CD4-positive, alpha-beta T cell (primary cell): ENCODE data around the gene PDZD4. TPM values are rescaled to one million over a fixed set of nuclear protein-coding genes. Genes with fewer than 3 reads are reported as not detected.

Source experiments
- ATAC-seq: fragments of 200-7000 bp; cut with Tn5 transposase; one replicate; pipeline ENCODE4 v1.10.0; 2022; ENCODE audit warnings: mild to moderate bottlenecking; ENCODE audit not compliant: poor library complexity
- CTCF ChIA-PET: fragments of 350-600 bp; sonication (Branson Sonifier 250); formaldehyde crosslinking; loops from one replicate; lab custom pipeline; 2021; ENCODE audit warnings: antibody characterized with exemption, inconsistent platforms; lab: Charles Lee
- POLR2A ChIA-PET: fragments of 350-600 bp; sonication (Branson Sonifier 250); formaldehyde crosslinking; loops from one replicate; lab custom pipeline; 2021; ENCODE audit warnings: antibody characterized with exemption, inconsistent platforms; lab: Charles Lee
- DNase-seq, 14 experiments: peaks; one replicate each; pipeline ENCODE4 v3.0.0-alpha.2; 2013 to 2020; ENCODE audit warnings: mixed read lengths in 2 of 14
- H3K27ac ChIP-seq, 2 donors: one replicate each; pipeline versions ENCODE4 v1.5.1 to v1.7.0; 2013; ENCODE audit warnings: low read length in 2 of 2, low read depth in 1 of 2, mild to moderate bottlenecking in 1 of 2
- H3K27me3 ChIP-seq, 2 experiments: 1 replicate in 1 of 2; 2 replicates in 1 of 2; pipeline versions ENCODE4 v1.6.1 to v1.7.0; 2013; ENCODE audit warnings: low read length in 2 of 2, control low read depth in 1 of 2, mild to moderate bottlenecking in 1 of 2, moderate library complexity in 1 of 2; ENCODE audit not compliant: insufficient read depth in 2 of 2, control insufficient read depth in 1 of 2
- H3K36me3 ChIP-seq: one replicate; pipeline ENCODE4 v1.6.1; 2013; ENCODE audit warnings: low read length, control low read depth; ENCODE audit not compliant: insufficient read depth
- H3K4me1 ChIP-seq: one replicate; pipeline ENCODE4 v1.6.1; 2013; ENCODE audit warnings: low read length, control low read depth; ENCODE audit not compliant: insufficient read depth
- H3K4me3 ChIP-seq: one replicate; pipeline ENCODE4 v1.5.1; 2013; ENCODE audit warnings: mild to moderate bottlenecking, low read length, moderate library complexity
- H3K9me3 ChIP-seq, 2 experiments: 1 replicate in 1 of 2; 2 replicates in 1 of 2; pipeline versions ENCODE4 v1.6.1 to v1.7.0; 2013; ENCODE audit warnings: low read length in 2 of 2, mild to moderate bottlenecking in 2 of 2, control low read depth in 1 of 2, moderate library complexity in 1 of 2; ENCODE audit not compliant: control insufficient read depth in 1 of 2, insufficient read depth in 1 of 2
- H3K27ac Mint-ChIP-seq: one replicate; pipeline ENCODE4 v1.8.0; 2020; ENCODE audit warnings: mixed read lengths
- H3K27me3 Mint-ChIP-seq: one replicate; pipeline ENCODE4 v1.8.0; 2021; ENCODE audit warnings: mixed read lengths
- H3K36me3 Mint-ChIP-seq: one replicate; pipeline ENCODE4 v1.8.0; 2021; ENCODE audit warnings: low read depth, mixed read lengths
- H3K4me1 Mint-ChIP-seq: one replicate; pipeline ENCODE4 v1.8.0; 2021; ENCODE audit warnings: low read depth, mixed read lengths
- H3K4me3 Mint-ChIP-seq: one replicate; pipeline ENCODE4 v1.8.0; 2020; ENCODE audit warnings: mild to moderate bottlenecking, mixed read lengths
- H3K9me3 Mint-ChIP-seq: one replicate; pipeline ENCODE4 v1.8.0; 2020; ENCODE audit warnings: mixed read lengths
- intact Hi-C, 2 experiments: fragments of 100-400 bp; cut with DNase I in 1 of 2; cut with micrococcal nuclease in 1 of 2; formaldehyde crosslinking; loops; one replicate each; pipeline versions ENCODE4 v1.15.1 to v1.9.0; 2023 to 2025; cut with DNase I, micrococcal nuclease
- total RNA-seq, 174 experiments: library from RNA in 2 of 174; stranded (reverse) in 2 of 174; gene quantifications; one replicate each; pipeline ENCODE4 v1.2.3 and lab custom pipeline; 2021 to 2026
- TF ChIP-seq, protein P1 (sequence below): fragments of 200-600 bp; IDR thresholded peaks from one replicate; pipeline ENCODE4 v1.8.0; 2022; ENCODE audit warnings: antibody characterized with exemption, mild to moderate bottlenecking

Gene PDZD4
- total RNA-seq, 2 experiments from 2014 or later = 24.8 to 26.8 TPM

DNA sequence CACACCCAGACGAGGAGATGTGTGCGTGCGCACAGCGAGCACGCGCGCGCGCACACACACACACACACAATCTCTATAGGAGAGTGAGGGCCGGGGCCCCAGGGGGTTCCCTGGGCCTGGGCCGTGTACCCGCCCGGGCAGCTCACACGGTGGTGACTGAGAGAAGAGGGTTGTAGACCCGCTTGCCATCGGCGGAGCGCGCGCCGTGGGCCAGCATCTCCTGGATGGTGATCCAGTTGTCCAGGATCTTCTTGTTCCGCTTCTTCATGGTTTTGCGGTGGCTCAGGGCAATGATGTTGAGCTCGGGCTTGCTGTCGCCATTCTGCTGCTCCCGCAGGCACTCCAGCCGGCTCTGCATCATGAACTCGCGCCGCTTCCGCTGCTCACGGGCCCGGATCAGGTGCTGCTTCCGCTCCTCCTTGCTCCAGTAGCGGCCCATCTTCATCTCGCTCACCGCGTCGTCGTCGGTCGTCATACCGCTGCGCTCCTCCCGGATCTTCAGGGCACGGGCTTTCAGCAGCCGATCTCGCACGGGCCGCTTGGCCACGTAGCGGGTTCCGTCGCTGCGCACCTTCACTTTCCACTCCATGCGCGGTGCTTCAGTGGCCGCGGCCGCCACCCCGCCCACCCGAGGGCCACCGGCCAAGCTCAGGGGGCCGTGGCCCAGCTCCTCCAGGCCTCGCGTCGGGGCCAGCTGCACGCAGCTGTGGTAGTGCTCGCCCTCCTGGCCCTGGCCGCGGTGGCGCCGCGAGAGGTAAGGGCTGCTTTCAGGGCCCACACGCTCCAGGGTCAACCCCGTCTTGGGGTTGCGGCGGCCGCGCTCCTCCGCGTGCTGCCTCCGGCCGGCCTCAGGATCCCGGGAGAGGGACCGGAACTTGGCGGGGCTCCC, 26.9 kb downstream of the PDZD4 start:
- Histone ChIP-seq H3K4me1 (no peaks in the 10 kb centered on the region), H3K36me3 (peaks cover 2% of the 10 kb centered on the region), H3K9me3 (no peaks in the 10 kb centered on the region), H3K27ac (no peak overlapping the region), H3K27me3 (no peaks in the 10 kb centered on the region), H3K4me3 (no peak overlapping the region)
- Mint-ChIP-seq H3K4me3 (no peak overlapping the region), H3K27ac (no peak overlapping the region), H3K27me3 (no peaks in the 10 kb centered on the region), H3K36me3 (peaks cover 4% of the 10 kb centered on the region), H3K9me3 (no peaks in the 10 kb centered on the region), H3K4me1 (no peaks in the 10 kb centered on the region)
- ChIA-PET CTCF (no interaction called here), POLR2A (interaction anchor here (0.9 kb wide), 1 partner anchor 16 kb away, joined by 3 read pairs; no protein-coding TSS in a partner anchor)
- TF ChIP-seq, protein P1, sequence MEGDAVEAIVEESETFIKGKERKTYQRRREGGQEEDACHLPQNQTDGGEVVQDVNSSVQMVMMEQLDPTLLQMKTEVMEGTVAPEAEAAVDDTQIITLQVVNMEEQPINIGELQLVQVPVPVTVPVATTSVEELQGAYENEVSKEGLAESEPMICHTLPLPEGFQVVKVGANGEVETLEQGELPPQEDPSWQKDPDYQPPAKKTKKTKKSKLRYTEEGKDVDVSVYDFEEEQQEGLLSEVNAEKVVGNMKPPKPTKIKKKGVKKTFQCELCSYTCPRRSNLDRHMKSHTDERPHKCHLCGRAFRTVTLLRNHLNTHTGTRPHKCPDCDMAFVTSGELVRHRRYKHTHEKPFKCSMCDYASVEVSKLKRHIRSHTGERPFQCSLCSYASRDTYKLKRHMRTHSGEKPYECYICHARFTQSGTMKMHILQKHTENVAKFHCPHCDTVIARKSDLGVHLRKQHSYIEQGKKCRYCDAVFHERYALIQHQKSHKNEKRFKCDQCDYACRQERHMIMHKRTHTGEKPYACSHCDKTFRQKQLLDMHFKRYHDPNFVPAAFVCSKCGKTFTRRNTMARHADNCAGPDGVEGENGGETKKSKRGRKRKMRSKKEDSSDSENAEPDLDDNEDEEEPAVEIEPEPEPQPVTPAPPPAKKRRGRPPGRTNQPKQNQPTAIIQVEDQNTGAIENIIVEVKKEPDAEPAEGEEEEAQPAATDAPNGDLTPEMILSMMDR = no peak
- ATAC-seq (no peak), DNase-seq (no peak)
- intact Hi-C loops = loop anchor here in 1 of 2 experiments (10.0 kb wide), 1 partner anchor 51 kb away; no protein-coding TSS in a partner anchor

DNA sequence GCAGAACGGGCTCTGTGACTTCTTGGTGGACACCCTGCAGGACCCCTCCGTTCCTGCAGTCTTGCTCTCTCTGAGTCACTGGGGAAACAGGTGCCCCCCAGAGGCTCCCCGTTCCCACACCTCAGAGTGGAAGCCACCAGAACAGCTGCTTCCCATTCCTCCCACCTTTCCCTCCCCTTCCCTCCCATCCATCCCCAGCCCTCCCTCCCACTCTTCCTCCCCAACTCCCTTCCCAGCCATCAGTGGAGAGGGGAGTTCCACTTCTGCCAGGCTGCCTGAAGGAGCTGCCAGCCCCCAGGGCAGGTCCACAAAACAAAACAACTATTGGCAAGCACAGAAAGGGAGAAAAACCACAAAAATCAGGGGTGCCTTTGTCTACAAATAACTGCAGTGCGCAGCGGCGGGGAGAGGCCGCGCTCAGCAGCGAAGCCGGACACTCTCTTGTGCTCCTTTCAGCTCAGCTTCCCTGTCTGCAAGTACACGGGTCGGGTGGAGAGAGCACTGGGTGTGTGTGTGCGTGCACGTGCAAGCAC, 27.8 kb downstream of the PDZD4 start:
- H3K4me1 ChIP-seq = no peaks in the 10 kb centered on the region
- TF ChIP-seq, protein P1 = no peak
- no peak overlapping the region for H3K4me3 Mint-ChIP-seq
- no peaks in the 10 kb centered on the region for H3K9me3 ChIP-seq
- peaks cover 9% of the 10 kb centered on the region for H3K36me3 Mint-ChIP-seq
- ChIA-PET CTCF (interaction anchor here (0.5 kb wide), 1 partner anchor 302 kb away, joined by 3 read pairs; no protein-coding TSS in a partner anchor), POLR2A (no interaction called here)
- intact Hi-C loops = loop anchor here in 1 of 2 experiments (10.0 kb wide), 1 partner anchor 52 kb away; no protein-coding TSS in a partner anchor
- H3K27ac Mint-ChIP-seq = no peak overlapping the region
- no peaks in the 10 kb centered on the region for H3K4me1 Mint-ChIP-seq
- H3K4me3 ChIP-seq = no peak overlapping the region
- no peaks in the 10 kb centered on the region for H3K9me3 Mint-ChIP-seq
- ATAC-seq (no peak), DNase-seq (no peak)
- H3K36me3 ChIP-seq = peaks cover 7% of the 10 kb centered on the region
- H3K27me3 ChIP-seq = no peaks in the 10 kb centered on the region
- no peak overlapping the region for H3K27ac ChIP-seq
- H3K27me3 Mint-ChIP-seq = no peaks in the 10 kb centered on the region

DNA sequence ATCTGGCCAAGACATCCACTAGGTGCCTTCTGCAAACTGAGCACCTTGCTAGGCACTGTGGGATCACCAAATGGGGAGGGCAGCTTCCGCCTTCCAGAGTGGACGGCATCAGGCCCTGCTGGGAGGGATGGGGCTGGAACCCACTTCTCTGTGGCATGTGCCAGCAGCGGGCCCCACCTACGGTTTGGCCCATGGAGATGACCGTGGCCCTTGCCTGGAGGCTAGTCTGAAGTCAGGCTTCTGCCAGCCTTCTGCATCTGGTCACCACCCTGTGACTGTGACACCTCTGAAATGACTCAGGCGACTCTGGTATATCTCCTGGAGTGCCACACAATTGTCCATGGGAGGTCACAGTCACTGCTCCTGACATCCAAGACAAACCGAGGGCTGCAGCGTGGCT, 28.7 kb downstream of the PDZD4 start:
- Mint-ChIP-seq H3K4me1 (no peaks in the 10 kb centered on the region), H3K27ac (no peak overlapping the region), H3K27me3 (no peaks in the 10 kb centered on the region), H3K9me3 (no peaks in the 10 kb centered on the region), H3K36me3 (peaks cover 12% of the 10 kb centered on the region), H3K4me3 (no peak overlapping the region)
- TF ChIP-seq, protein P1 = no peak
- intact Hi-C loops = loop anchor here in 1 of 2 experiments (10.0 kb wide), 1 partner anchor 53 kb away; no protein-coding TSS in a partner anchor
- no peak overlapping the region for H3K27ac ChIP-seq
- H3K4me1 ChIP-seq = peaks cover 2% of the 10 kb centered on the region
- POLR2A ChIA-PET = no interaction called here
- H3K27me3 ChIP-seq = no peaks in the 10 kb centered on the region
- ATAC-seq (no peak), DNase-seq (no peak)
- H3K9me3 ChIP-seq = no peaks in the 10 kb centered on the region
- no peak overlapping the region for H3K4me3 ChIP-seq
- CTCF ChIA-PET = no interaction called here
- peaks cover 17% of the 10 kb centered on the region for H3K36me3 ChIP-seq
